ENCODE data around the gene RNF11. TPM values are rescaled to one million over a fixed set of nuclear protein-coding genes. Genes with fewer than 3 reads are reported as not detected.

The RNF11 gene
- total RNA-seq, 2 donors from 2014 or later: 75.1 to 81.5 TPM

- Histone ChIP-seq H3K36me3 (no peaks in the 10 kb centered on the region), H3K4me3 (no peak overlapping the region), H3K9me3 (no peaks in the 10 kb centered on the region), H3K27me3 (replicated peaks; ENCODE audit: insufficient read depth) (no peaks in the 10 kb centered on the region), H3K27ac (no peak overlapping the region), H3K4me1 (replicated peaks) (peaks cover 18% of the 10 kb centered on the region)
- DNase-seq (ENCODE audit: low spot score): no peak
- intact Hi-C loops (cut with DNase I): no loop called here
- no peak for TF ChIP-seq POLR2AphosphoS5 (IDR thresholded peaks at IDR 0.05)
- no peak for TF ChIP-seq CTCF (IDR thresholded peaks at IDR 0.05)
- no peak for TF ChIP-seq POLR2A (IDR thresholded peaks at IDR 0.05)
- WGBS: over 99% methylated on average over 7 of the region's 7 CpGs
Observed at GRCh38 chr1:51317798-51318197, 81.7 kb downstream of the RNF11 start.

DNA sequence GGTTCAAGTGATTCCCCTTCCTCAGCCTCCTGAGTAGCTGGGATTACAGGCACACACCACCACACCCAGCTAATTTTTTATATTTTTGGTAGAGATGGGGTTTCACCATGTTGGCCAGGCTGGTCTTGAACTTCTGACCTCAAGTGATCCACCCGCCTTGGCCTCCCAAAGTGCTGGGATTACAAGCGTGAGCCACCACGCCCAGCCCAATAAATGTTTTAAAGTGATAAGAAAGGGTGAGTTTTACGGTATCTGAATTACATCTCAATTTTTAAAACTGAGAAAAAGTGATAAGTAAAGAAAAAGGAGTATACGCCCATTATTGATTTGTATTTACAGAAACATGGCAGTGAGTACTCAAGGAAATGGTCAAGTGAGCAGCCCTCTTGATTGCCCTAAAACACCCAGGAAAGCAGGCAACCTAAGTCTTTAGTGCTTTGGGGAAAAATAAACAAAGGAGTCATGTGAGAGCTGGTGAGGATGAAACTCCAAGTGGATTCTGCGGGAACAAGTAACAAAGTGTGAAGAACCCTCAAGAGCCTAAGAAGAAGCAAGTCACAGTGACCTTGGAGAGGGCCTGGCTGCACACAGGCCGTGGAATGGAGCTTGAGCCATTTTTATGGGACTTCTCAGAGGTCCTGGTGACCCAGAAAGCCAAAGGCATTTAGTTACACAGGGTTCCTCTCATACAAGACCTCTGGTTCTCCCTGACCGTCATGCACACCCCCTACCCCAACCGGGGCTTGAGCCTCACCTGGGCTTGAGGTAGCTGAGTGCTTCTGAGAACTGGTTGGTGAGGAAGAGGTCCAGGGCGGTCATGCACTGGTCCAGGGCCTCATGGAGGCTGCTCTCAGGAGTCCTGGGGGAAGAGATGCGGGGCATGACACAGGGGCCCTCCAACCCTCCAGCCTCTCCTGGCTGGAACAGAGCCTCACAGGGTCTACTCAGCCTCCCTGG lies 85.2 kb downstream of the RNF11 start:
- no peak for DNase-seq (ENCODE audit: low spot score)
- no peak overlapping the region for H3K27ac ChIP-seq
- H3K36me3 ChIP-seq: no peaks in the 10 kb centered on the region
- no peaks in the 10 kb centered on the region for H3K27me3 ChIP-seq (replicated peaks; ENCODE audit: insufficient read depth)
- H3K9me3 ChIP-seq: no peaks in the 10 kb centered on the region
- intact Hi-C loops (cut with DNase I): no loop called here
- no peak for TF ChIP-seq CTCF (IDR thresholded peaks at IDR 0.05)
- no peak for TF ChIP-seq POLR2A (IDR thresholded peaks at IDR 0.05)
- TF ChIP-seq POLR2AphosphoS5 (IDR thresholded peaks at IDR 0.05): no peak
- no peak overlapping the region for H3K4me3 ChIP-seq
- no peaks in the 10 kb centered on the region for H3K4me1 ChIP-seq (replicated peaks)
- 90% methylated on average over 10 of the region's 11 CpGs for WGBS

DNA sequence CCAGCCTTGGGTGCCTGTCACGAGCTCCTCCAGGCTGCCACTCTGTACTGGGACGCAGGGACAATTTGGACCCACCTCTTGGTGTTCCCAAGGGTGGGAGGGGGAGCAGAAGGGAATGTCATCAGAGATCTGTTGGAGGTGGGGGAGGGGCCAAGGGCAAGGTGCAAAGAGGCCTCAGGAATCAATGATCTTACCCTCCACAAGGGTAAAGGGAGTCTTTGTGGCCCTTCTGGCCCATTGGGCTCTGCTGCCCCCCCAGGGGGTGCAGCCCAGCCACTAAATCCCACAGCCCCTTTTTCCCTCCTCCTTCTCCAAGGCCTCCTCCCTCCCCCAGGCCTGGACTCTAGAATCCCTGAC lies 85.8 kb downstream of the RNF11 start:
- Histone ChIP-seq H3K27ac (no peak overlapping the region), H3K27me3 (replicated peaks; ENCODE audit: insufficient read depth) (no peaks in the 10 kb centered on the region), H3K4me3 (no peak overlapping the region), H3K9me3 (no peaks in the 10 kb centered on the region), H3K36me3 (no peaks in the 10 kb centered on the region), H3K4me1 (replicated peaks) (no peaks in the 10 kb centered on the region)
- intact Hi-C loops (cut with DNase I): no loop called here
- no peak for DNase-seq (ENCODE audit: low spot score)
- WGBS: 100% methylated on average over 2 of the region's 2 CpGs
- no peak for TF ChIP-seq POLR2A (IDR thresholded peaks at IDR 0.05)
- TF ChIP-seq POLR2AphosphoS5 (IDR thresholded peaks at IDR 0.05): no peak
- no peak for TF ChIP-seq CTCF (IDR thresholded peaks at IDR 0.05)

- WGBS: 92% methylated on average over 4 of the region's 4 CpGs
- no peak overlapping the region for H3K27ac ChIP-seq
- no peak for DNase-seq (ENCODE audit: low spot score)
- no peaks in the 10 kb centered on the region for H3K27me3 ChIP-seq (replicated peaks; ENCODE audit: insufficient read depth)
- no peaks in the 10 kb centered on the region for H3K36me3 ChIP-seq
- no peak overlapping the region for H3K4me3 ChIP-seq
- TF ChIP-seq CTCF (IDR thresholded peaks at IDR 0.05) (no peak), POLR2A (IDR thresholded peaks at IDR 0.05) (no peak), POLR2AphosphoS5 (IDR thresholded peaks at IDR 0.05) (no peak)
- intact Hi-C loops (cut with DNase I): no loop called here
- no peaks in the 10 kb centered on the region for H3K9me3 ChIP-seq
- H3K4me1 ChIP-seq (replicated peaks): no peaks in the 10 kb centered on the region
Observed at GRCh38 chr1:51322417-51323101, 86.5 kb downstream of the RNF11 start.

Other genes starting within 250 kb of the RNF11 start
- not detected for gene C1orf185, start 134.0 kb upstream of the RNF11 start, total RNA-seq
- 10 to 100 TPM; 65.0 to 78.4 TPM for gene TTC39A, start 94.3 kb downstream of the RNF11 start, total RNA-seq

Measured in prostate gland (tissue), 2 donors.